ENCODE results near the gene POU2F2.

Gene POU2F2

DNA sequence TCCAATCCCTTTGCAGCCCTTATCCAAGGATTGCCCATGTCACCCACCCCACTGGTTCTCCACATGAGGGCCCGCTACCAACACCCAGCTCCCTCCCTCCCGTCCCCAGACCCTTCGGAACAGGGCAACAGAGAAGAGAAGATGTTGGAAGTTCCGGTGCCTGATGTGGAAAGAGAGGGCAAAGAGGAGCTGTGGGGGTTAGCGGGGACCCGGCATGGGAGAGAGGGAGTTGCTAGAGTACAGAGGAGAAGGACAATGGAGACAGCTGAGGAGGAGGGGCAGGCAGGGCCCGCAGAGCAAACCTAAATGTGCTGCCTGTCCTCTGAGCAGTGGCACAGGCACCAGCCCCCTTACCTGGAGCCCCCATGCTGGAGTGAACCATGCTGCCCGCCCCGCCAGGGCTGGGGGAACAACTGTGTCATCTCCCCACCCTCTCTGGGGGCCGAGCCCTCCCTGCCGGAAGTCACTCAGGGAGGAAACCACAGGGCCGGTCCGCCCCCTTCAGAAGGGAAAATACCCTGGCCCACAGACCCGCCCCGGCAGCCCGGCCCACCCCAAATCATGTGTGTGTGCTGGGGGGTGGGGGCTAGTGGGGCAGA lies at the start of gene POU2F2:
Gene POU2F2, minus strand, starts transcription at position 417 of the 599 bp plus-strand sequence. Its CDS starts 35 bp downstream, at position 382.
- no peak for DNase-seq

DNA sequence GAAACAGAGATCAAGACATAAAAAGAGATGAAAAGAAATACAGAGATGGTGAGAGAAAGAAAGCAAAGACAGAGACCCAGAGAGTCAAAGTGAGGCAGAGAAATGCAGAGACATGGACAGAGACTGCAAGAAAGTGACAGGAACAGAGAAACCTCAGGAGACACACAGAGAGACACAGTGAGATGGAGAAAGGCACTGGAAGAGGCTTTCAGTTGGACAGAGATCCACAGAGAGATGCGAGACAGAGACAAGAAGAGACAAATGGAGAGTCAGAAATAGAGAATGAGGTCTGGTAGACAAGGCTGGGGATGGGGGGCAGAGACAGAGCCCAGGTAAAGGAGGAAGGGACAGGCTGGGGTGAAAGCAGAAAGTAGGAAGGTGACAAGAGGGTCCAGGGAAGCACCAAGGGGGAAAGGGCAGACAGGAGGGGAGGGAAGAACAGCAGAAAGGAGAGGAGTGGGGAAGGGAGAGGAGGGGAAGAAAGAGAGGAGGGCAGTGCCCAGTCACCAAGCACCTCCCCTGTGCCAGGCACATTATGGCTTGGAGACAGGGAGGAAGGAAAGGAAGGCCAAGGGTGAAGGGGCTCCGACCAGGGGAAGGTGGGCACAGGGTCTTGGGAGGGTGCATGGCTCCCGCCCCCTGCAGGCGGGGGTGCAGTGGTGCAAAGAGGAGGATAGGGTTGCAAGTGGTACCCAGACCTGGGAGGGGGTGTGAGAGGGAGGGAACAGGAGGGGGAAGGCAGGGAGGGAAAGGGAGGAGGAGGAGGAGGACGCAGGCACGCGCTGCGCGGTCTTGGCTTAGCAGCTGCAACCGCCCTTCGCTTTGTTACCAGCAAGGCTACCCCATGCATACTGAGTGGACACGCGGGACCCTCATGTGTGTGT lies 46.8 kb upstream of the POU2F2 start:
- no peak for DNase-seq

DNA sequence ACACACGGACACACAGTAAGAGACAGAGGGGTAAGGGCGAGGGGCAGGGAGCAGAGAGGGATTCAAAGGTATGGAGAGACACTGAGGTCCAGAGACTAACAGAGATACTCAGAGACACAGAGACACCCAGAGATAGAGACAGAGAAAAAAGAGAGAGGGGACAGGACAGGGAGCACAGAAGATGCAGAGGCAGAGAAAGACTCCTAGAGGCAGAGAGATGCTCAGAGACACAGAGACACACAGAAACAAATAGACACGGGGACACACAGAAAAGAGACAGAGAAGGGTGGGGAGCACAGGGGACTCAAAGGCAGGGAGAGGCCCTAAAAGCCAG lies 45.4 kb upstream of the POU2F2 start:
- DNase-seq: no peak

DNA sequence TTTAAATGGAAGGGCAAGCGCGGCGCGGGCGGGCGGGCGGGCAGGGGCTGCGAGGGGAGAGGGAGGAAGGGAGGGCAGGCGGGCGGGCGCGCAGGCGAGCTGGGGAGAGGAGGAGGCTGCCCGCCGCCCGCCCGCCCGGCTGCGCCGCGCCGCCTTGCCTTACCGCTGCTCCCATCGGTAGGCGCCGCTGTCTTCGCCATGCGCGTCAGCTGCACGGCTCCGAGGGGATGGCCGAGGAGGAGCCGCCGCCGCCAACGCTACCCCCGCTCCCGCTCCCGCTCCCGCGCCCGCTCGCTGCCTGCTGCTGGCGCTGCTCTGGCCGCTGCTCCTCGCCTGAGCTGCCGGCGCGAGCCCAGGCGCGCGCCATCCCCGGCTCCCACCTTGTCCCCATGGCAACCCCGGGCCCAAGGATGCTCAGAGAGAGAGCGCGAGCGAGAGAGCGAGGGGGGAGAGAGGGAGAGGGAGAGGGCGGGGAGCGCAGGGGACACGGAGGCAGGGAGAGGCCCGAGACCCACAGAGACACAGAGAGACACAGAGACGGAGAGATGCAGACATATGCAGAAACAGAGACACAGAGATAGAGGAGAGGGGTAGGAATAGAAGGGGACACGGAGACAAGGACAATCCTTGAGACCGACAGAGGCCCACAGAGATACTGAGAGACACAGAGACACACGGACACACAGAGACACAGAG lies 44.9 kb upstream of the POU2F2 start:
- DNase-seq: peak; percentile 76 to 97

DNA sequence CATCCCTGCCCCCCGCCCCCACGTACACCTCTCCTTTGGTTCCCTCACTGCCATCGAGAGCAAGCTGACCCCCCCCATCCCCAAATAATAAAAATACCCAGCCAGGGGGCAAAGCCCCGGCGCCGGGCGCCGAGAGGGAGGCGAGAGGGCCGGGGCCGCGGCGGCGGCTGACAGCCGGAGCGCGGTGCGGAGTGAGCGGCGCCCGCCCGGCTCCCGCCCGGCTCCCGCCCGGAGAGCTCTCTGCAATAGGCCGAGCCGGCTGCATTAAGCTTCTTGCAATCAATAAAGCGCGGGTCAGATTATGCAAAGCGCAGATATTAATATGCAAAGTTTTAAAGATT lies 44.4 kb upstream of the POU2F2 start:
- DNase-seq: peak; percentile 76 to 94

DNA sequence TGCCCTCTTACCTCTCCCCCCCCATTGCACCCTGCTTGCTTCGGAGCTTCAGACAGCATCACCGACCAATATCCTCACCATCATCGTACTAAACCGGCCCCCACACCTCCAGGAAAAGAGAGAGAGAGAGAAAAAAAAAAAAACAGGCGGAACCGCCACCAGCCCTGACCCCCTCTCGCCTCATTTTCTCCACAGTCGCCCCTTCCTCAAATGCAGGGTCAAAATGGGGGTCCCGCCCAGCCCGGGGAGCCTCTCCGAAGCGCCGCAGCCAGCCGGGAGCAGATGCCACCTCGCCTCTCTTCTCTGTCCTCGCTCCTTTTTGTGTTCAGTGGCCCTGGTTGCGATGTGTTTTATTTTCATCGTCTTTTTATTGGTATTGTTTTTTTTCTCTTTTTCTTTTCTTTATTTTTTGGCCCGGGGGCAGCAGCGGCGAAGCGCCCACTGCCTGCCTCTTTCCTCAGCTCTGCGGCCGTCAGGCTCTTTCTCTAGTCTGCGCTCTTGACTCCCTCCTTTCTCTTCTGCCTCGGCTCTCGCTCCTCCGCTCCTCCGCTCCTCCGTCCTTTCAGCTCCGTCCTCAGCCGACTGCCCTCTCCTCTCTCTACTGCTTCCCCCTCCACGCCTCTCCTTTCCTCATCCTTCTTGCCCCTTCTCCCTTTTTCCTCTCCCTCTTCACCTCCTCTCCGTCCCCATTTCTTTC lies 43.9 kb upstream of the POU2F2 start:
- peak in 1 of 2 experiments; percentile 67 for DNase-seq

DNA sequence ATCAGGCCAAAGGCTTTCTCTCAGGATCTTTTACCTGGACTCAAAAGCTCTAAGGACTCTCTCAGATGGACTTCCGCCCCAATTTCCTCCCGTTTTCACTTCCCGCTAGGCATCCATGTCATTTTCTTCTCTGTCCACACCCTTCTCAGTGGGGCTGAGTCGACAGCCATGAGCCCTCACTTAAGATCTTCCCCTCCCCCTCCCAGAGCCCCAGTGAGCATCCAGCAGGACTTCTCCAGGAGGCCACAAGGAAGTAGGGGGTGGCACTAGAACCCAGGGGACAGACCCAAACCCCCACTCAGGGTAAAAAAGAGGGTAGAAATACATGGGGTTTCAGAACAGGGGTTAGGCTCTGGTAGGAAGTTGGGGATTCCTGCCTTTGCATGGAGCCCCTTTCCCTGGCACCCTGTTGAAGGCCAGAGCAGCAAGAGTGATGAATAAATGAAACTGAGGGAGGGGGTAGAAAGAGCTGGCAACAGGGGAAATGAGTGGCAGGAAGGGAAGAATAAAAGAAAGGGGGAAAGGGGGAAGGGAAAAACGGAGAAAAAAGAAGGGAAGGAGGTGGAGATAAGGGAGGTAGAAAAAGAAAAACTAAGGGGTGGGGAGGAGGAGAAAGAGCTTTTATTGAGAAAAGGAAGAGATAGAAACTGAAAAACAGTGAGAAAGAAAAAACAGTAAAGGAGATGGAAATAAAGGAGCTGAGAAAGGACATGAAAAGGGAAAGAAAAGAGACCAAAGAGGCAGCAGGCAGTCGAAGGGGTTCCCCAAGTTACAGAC lies 42.9 kb upstream of the POU2F2 start:
- DNase-seq: no peak

DNA sequence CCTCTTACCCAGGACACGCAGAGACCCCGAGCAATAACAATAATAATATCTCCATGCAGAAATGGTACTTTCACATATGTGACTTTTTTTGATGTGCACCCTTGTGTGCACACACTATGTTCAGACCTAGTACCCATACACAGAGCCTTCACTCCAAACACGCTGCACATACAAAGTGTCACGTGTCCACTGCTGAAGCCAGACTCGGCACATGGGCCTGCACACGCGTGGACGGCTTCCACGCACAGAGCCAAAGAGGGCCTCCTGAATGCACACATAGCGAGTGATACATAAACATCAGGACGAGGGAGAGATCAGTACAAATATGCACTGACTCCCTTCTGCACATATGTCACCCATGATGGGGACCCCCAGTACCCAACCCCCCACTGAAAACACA lies 41.9 kb upstream of the POU2F2 start:
- DNase-seq: no peak

DNA sequence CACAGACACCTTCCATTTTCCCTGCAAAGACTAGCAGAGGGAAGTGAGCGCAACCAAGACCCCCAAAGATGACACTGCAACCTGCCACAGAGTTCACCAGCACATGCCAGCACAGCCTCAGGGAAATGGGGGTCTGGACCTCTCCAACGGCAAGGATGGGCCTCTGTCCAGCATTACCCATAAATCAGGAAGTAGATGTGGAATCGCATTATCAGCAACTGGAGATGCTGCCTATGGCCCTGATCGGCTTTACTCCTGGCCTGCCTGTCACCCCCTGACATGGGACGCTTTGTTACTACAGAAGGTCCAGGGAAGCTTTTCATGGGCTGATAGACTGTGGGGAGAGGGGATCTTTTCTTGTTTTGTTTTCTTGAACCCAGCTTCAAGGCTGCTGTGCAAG lies 41.4 kb upstream of the POU2F2 start:
- no peak for DNase-seq

DNA sequence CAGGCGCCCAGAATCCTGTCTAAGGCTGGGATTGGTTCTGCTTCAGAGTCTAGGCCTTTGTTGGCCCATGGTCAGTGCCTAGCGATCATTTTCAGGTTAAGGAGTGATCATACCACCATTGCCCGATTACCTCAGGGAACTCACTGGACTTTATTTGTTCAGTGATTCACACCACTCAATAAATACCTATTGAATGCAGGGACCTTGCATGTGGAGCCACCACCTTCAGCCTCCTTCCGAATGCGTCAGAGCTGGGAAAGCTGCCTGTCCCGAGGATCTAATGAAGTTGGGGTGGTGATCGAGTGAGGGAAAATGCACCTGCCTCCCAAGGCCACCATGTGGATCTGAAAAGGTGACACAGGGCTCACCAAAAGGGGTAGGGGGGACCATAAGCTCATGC lies 40.0 kb upstream of the POU2F2 start:
- no peak for DNase-seq

DNA sequence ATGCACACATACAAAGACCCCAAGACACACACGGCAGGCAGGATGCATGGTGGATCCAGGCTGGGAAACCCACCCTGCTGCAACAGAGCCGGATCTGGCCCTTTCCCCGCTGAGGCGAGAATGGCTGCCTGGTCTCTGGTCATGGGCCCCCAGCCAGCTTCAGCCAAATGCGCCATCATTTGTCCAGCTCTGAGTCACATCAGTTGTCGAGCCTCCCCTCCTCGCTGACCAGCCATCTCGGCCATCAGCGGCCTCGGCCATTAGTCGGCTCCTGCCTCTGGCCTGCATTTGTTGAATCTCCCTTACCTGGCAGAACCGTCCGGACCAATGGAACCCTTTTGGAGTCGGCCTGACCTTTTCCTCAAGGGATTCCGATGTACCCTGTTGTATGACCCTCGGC lies 38.5 kb upstream of the POU2F2 start:
- no peak for DNase-seq

DNA sequence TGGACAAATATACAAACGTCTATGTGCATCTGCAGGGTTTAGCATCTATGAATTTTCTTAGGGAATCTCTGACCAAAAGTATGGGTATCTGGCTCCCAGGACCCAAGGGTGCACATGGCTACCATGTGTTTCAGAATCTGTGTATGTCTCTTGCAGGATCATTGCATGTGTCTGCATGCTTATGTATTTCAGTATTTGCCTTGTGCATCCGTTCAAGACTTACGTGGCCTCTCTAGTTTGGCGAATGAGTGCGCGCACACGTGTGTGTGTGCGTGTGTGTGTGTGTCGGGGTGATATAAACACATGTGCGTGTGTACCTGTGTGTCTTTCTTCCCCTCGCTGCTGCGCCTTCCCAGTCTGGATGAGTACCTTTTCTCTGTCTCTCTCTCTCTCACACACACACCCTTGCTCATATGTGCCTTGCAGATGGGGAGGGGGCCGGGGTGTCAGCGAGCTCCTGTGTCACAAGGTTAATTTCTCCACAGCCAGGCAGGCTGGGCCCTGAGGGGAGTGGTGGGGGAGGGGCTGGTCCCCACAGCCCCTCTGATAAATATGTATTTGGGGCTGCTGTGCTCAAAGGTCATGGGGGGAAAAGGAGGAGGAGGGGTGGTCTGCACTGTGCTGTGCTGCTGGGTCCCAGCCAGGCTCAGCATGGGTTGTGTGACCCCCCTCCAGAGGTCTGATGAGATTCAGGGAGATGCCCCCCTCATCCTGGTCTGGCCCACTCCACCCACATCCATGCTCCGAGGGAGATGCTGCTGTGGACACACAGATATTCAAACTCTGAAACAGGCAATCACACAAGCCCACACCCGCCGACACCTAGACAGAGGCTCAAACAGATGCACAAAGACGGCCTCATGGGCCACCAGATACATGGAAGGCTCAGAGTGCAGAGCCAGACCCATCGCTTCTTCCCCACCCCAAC lies 37.5 kb upstream of the POU2F2 start:
- DNase-seq: no peak

DNA sequence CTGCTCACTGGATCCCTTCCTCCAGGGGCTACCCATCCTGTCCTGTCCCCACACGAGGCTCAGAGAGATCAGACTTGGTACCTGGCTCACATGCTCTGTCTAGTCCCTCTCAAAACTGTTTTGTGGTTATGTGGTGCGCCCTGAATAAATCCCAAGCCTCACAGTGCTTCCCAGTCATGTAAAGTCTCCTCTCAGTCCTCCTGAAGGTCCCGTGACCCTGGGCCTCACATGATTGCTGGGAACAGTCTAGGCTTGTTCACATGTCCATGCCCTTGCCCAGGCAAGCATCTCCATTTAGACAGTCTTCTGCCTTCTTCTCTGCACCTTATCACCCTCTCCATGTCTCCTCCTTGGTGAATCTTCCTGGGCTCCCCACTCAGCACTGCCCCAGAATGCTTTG lies 36.0 kb upstream of the POU2F2 start:
- DNase-seq: no peak

DNA sequence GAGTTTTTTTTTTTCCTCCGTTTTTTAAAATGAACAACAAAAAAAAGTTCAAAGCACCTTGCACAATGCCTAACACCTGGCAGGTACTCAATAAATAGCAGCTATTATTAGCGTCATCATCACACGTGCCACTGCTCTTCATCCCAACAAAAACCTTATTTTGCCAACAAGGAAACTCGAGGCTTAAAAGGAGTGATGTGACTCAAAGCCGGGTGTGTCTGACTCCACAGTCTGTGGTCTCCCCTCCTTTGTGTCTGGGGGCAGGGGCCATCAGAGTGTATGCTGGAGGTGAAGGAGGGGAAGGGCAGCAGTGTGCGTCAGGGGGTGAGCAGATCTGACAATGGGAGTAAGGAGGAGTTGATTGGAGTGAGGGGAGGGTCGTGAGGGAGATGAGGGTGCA lies 34.1 kb upstream of the POU2F2 start:
- DNase-seq: no peak

DNA sequence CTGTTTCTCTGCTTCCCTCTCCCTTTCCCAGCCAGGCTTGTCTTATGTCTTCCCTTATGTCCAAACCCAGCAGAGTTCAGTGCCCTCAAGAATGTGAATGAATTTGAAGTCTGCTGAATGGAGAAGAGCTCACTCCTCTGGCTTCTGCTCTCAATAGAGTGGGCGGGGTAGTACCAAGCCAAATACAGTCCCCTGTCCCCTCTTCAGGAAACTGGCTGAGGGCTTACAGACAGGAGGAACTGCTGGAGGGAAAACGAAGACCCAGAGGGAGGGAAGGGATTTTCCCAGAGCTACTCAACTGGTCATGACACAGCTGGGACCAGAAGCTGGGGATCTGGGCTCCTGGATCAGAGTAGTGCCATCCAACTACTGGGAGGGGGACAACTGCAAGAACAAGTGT lies 32.9 kb upstream of the POU2F2 start:
- DNase-seq: no peak

DNA sequence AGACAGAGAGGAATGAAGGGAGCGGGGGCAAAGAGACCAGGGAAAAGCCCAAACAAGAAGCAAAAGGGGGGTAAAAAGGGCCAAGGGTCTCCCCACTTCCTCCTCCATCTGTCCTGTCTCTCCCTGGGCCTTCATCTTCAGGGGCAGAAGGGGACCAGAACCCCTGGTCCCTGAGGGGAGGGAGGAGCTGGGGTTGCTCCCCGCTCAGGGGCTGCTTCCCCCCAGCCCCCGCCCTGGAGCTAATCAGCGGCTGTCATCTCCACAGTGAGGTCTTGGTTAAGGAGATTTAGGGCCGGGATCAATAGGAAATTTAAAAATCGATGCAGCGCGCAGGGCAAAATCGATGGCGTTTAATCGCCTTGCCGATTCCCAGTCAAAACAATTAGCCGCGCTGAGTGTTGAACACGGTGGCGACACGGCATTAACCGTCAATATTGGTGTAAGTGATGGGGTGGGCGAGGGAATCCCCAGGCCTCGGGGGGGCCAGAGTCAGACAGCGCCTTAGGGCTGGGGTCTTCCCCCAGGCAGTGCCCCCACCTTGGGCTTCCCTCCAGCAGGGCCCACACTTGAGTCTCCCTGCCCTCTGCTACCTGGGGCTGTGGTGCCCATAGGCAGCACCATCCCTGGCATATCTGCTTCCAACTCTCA lies 29.5 kb upstream of the POU2F2 start:
- DNase-seq: no peak

DNA sequence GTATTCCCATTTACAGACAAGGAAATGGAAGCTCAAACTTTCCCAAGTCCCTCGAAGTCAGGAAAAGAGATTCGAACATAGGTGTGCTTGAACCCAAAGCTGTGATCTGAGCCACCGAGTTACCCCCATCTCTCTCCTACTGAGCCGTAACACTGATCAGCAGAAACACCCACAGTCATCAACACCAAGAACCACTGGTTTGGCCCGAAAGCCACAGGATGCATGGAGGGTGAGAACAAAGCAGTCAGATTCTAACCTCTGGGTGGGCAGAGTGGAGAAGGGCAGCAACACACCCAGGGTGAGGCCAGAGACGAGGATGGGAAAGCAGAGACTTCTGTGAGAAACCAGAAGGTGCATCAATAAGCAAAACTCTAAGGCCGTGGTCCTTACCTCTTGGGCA lies 27.7 kb upstream of the POU2F2 start:
- DNase-seq: no peak

DNA sequence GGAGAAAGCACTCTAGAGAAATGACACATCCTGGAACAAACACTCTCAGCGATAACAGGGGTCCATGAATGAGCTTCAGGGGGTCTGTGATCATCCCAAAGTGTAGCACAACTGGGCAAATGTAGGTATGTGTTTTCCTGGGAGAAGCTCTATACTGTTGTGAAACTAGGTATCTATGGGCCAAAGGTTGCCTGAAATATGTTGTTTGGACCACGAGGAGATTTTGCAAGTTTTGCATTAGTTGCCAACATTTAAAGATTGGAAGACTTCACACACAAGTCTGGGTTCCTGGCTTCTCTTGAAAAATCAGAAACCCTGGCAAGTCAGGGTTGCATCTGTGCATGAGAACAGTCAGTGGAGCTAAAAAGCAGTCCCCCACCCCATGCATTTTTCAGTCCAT lies 26.7 kb upstream of the POU2F2 start:
- DNase-seq: no peak

DNA sequence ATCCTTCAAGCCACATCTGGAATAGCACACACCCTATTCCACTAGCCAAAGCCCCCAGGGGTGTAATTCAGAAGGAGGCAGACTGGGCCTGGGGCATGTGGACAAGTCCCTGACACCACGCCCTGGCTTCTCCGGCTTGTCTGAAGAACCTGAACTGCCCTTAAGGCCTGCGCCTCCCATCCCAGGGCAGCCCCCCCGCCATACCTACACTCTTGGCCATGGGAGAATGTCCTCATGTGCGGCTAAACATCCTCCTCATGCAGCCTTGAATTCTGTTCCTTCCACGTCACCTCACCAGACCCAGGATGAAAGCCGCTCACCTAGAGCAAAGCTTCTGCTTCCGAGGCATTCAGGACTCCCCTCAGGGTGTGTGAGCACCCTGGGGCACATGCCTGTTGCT lies 24.3 kb upstream of the POU2F2 start:
- DNase-seq: no peak

DNA sequence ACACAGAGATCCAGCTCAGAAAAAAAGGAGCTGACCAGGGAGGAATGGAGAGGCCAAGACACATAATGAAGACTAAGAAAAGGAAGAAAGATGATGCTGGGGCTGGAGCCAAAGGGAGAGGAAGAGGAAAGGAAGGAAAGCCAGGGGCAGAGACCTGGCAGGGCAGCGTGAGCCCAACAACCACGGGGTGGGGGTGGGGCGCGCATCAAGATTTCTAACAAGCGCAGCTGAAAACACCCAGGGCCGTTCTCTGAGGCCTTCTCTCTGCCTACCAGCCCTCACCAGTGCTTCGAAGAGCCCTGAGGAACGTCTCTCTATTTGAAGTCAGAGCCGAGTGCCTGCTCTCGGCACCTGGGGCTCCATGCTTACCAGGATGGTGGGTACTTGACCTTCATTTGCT lies 23.6 kb upstream of the POU2F2 start:
- no peak for DNase-seq

All from NCI-H187 (cell line).